Renal pelvis (tissue), 4 donors: ENCODE results near the gene BTG1. TPM values are rescaled to one million over a fixed set of nuclear protein-coding genes. Genes with fewer than 3 reads are reported as not detected.
"Not testable (repeated sequence)": the region's sequence is repeated elsewhere in the genome, so short reads cannot be mapped to it uniquely, and the experiment has no call there.

ENCODE experiments used
- DNase-seq: peaks from one replicate; pipeline ENCODE4 v3.0.0-alpha.2; 2013
- polyA plus RNA-seq, 3 donors: library from polyadenylated mRNA; unstranded; fragments of 120-200 nt; gene quantifications; one replicate each; pipeline ENCODE4 v1.2.1, GENCODE V29; 2013; ENCODE audit not compliant: insufficient read length in 3 of 3

Gene BTG1
- polyA plus RNA-seq, 3 donors, result 106 to 119 (median 113) TPM

DNA sequence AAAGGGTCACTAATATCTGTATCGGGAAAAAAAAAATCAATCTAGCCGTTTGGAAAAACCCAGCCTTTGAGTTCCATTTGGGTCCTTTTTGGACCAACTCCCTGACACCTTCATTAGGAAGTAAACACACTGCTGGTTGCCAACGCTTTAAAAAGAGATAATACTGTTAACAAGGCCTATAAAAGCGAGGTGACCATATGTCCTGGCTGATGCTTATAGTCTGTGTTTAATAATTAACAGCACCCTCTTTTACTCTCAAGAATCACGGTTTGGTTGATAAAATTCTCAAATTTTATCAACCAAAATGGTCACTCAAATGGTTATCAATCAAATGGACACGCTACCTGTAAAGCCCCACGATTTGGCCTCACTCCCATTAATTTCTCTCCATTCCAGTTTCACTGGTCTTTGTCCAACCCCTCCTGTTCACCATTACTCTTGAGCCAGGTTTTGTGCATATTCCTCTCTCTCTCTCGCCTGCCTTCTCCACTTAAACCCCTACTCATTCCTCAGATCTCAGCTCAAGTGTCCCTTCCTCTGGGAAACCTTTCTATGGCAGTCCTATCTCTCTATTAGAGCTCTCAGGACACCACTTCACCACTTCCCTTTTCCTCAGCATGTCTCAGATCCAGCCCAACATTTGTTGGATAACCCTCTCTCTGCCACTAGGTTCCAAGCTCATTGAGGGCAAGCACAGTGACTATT lies 9.5 kb downstream of the BTG1 start:
- DNase-seq, result no peak

DNA sequence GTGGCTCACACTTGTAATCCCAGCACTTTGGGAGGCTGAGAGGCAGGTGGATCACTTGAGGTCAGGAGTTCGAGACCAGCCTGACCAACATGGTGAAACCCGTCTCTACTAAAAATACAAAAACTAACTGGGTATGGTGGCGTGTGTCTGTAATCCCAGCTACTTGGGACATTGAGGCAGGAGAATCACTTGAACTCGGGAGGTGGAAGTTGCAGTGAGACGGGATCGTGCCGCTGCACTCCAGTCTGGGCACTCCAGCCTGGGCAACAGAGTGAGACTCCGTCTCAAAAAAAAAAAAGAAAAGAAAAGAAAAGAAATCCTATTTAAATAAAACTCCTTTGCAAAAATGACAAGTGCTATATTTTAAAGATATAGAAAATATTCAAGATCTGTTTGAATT lies 10.1 kb downstream of the BTG1 start:
- DNase-seq, result not testable (repeated sequence)

DNA sequence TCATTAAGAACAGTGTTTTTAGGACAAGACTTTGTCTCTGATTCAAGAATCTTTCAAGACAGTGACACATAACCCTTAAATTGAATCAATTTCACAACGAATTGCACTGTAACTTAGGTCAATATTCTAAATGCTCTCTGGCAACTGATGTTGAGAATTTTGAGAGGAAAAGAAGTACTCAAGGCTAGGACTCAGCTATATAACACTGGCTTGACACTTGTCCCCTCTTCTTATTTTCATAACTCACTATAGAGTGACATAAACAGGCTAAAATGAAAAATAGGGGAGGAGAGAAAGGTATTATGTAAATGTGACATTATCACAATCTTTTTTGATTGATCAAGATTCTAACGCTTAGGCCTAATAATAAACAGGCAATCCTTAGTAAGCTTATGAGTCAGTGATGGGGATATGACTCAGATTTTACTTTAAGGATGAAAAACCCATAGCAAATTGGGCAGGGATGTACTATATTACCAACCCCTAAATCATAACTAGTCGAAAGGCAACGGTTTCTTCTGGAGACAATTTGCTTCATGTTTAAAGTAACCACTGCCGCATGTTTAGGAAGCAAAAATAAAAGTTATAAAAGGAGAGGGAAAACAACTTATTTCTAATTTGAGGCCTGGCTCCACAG lies 10.9 kb downstream of the BTG1 start:
- DNase-seq, result no peak

DNA sequence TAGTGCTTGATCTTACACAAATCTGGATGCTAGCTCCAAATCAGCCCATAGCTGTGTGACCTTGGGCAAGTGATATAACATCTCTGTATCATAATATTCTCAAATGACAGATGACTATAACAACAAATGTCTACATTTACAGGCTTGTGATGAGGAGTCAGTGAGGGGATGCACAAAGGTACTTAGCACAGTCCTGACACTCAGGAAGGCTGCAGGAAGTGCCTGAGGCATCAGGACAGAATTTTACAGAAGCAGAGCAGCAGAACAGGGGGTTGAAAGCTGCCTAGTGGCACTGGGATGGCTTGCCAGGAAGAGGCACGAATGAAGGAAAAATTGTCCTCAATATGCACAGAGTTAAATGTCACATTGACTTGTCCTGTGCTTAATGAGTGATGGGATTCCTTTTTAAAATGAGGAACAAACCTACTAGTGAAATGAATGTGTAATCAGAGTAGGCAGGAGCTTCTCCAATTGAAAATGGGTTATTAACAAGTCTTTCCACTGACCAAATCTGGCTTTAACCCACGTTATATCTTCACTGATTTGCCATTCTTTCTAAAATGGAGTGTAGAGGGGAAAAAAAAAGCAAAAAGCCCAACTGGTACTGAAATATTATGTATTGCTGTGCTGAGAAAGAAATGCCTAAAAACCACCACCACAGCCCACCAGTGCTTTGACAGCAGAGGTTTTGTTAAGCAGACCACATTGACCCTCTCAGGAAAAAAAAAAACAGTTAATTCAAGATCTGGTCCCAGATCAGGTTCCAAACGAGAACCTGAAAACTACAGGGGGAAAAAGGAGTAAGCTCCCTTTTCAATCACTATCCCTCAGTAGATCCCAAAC lies 11.6 kb downstream of the BTG1 start:
- no peak for DNase-seq

DNA sequence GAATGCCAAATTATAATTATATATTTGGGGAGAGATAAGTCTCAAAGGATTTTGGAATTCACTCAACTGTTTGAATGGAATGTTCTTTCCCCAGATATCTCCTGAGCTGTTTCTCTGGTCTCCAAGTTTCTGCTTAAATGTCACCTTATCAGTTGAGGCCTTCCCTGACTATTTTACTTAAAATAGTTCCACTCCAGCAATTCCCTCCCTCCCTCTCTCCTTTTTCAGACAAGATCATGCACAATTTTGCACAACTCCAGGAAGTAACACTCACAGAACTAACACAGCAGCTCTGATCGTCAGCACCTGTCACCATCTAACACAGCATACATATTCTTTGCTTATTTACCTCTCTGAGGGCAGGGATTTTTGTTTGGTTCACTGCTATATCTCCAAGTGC lies 12.5 kb downstream of the BTG1 start:
- no peak for DNase-seq

DNA sequence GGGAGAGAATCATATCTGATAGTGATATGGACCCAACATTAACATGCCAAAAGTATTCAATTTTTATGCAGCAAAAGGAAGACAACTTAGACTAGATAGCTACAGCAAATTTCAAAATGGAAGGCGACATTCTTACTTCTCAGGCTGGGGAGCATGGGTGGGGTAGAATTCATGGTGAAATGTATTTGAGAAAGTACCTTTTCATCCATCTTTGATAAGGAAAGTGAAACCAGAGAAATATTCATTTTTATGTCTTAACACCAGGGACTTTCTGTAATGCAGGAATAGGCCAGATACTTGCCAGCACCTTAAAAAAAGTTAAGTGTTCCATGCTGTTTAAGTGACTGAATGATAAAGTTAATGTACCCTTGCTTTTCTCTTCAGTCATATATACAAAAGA lies 13.4 kb downstream of the BTG1 start:
- DNase-seq, result no peak

DNA sequence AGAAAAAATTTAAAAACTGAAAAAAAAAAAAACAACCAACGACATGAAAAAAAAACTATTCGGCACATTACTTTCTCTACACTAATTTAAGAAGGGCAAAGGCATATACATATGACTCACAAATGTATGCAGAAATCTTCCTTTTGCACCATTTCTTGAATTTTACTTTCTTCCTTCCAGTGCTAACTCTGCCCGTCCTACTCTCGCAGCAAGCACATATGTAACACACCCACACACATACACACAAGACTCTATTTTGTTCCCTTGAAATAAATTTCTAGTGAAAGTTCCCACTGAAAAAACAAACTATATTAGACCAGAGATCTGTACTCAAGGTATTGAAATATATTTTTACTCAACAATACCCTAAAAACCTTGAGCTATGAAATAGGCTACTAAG lies 14.6 kb downstream of the BTG1 start:
- DNase-seq, result no peak

DNA sequence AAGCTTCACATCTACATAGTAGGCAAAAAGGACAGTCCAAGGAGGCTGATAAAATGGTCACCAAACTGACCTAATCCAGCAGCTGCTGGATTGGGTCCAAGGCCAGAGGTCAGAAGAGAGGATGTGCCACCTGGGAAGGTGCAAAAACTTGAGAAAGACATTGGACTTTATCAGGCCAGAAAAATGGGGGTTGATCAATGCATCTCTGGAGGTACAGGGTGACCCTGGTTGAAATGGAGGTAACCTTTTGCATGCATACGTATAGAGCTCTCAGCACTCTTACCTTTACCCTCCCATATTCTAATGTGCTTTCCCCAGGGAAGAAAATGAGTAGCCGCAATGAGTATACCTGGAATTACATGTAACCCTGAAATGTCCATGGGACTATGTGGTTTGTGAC lies 16.0 kb downstream of the BTG1 start:
- no peak for DNase-seq

DNA sequence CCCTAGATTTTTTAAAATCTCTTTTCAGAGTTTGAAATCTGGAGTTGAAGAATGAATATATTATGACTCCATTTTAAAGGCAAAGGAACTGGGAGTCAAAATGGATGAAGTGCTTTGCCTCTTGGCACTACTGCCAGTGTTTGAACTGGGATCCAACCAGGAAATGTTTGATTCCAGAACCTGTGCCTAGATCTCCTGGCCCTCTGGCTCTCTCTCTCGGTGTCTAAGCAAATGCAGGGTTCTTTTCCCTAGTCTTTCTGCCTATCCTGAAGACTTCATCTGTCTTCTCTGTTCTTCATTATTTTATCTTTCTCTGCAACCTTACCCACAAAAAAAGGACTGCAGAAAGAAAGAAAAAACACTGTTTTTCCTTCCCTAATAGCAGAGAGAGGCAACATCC lies 17.0 kb downstream of the BTG1 start:
- no peak for DNase-seq

DNA sequence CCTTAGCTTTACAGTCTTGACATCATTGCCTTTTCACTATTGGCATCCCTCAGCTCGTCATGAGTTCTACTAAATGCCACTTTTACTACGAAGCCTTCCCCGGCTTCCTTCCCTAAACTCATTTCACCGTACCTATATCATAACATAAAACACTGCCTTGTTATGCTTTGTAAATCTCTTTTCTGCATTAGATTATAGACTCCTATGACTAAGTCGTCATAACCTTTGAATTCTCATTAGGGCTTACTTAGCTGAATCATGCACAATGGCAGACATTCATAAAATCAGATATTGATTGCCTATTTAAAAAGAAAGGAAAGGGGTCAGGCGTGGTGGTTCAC lies 21.0 kb downstream of the BTG1 start:
- no peak for DNase-seq

DNA sequence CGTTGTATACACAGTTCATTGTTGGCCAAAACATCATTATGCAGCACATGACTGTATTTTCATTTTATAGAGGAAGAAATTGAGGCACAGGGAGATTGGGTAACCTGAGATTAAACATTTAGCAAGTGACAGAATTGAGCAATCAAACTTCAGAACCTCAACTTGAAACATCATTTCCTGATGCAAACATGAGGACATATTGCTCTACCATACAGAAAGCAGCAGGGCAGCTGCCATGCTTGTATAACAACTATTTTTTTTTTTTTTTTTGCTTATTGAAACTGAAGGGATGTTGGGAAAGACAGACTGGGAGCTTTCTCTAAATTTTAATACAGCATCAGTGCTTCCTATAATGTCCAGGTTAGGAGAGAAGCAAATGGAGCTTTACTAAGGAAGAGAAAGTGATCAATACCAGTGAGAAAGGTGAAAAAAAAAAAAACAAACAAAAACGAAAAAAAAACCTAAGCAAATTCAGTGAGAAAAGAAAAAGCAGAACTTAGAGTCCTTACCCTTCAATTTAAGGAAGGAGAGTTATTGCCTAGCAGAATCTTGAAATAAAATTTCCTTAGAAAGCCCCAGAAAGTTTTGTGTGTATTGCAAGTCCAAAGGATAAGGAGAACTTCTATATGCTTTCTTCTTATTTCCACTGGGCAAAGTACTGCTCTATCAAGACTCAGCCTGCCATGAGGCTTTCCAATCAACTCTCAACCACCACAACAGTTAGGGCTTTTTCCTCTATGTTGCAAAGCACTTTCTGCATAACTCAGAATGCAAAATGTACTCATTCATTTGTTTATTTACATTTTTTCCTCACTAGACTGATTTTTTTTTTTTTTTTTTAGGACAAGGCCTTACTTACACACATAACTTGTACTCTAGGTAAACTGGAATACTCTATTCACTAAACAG lies 21.6 kb downstream of the BTG1 start:
- DNase-seq, result no peak

DNA sequence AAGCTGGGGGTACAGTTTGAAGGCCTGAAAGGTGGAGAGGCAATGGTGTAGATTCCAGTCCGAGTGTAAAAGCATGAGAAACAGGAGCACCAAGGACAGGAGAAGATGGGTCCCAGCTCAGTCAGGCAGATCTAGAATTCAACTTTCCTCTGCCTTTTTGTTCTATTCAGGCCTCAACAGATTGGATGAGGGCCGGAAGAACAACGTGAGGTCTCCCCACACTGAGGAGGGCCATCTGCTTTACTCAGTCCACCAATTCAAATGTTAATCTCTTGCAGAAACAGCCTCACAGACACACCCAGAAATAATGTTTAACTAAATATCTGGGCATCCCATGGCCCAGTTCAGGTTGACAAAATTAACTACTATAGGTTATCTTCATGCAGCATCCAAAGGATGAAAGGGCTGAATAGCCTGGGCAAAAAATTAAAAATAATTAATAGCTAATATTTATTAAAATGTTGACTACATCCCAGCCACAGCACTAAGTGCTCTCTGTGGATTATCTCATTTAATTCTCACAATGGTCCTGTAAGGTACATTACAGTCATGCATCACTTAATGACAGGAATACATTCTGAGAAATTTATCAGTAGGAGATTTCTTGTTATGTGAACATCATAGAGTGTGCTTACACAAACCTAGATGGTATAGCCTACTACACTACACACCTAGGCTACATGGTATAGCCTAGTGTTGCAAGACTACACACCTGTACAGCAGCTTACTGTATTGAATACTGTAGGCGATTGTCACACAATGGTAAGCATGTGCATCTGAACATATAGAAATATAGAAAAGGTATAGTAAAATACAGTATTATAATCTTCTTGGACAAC lies 22.5 kb downstream of the BTG1 start:
- DNase-seq, result no peak

DNA sequence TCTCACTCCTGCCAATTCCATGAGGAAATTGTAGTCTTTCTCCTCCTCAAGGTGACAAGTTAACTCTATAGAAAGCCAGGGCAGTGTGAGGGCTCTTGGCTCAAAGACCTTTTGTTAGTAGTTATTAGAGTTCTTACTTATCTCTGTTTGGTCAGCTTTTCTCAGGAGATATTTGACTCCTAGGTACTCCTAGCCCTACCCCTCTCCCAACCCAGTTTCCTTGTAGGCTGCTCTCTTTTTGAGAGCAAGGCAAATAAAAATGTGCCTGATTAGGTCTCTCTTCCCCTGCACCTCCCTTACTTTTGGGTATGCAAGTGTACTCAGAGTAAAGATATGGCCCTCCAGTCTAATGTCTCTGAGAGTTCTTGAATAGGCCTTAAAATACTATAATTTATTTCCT lies 23.8 kb downstream of the BTG1 start:
- no peak for DNase-seq

DNA sequence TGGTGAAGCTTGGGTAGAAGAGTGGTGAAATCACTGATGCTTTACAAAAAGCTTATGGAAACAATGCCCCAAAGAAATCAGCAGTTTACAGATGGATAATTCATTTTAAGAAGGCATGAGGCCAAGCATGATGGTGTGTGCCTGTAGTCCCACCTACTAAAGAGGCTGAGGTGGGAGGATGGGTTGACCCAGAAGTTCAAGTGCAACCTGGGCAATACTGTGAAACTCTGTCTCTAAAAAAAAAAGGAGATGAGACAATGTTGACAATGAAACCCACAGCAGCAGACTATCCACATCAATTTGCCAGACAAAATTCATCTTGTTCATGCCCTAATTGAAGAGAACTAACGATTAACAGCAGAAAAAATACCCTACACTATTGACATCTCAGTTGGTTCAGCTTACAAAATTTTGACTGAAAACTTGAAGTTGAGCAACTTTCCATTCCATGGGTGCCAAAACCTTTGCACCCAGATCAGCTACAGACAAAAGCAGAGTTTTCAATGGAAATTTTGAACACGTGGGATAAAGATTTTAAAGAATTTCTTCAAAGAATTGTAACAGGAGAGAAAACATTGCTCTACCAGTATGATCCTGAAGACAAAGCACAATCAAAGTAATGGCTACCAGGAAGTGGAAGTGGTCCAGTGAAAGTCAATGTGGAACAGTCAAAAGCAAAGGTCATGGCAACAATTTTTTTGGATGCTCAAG lies 26.7 kb downstream of the BTG1 start:
- no peak for DNase-seq

DNA sequence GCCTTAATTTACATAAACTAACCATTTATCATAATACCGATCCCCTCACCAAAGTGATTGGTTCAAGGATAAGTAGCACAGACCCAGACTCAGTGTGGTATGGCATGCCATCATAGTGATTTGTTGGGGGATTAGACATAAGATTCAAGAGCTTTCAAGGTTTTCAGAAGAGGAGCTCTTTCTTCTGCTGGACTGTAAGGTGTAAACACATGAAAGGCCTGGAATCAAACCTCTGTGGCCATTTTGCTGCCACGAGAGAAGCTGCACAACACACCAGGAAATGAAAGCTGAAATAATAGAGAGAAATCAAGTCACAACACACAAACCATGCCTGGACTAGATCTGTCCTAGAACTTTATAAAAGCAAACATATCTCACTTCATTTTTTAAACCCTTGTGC lies 30.8 kb downstream of the BTG1 start:
- DNase-seq, result no peak

DNA sequence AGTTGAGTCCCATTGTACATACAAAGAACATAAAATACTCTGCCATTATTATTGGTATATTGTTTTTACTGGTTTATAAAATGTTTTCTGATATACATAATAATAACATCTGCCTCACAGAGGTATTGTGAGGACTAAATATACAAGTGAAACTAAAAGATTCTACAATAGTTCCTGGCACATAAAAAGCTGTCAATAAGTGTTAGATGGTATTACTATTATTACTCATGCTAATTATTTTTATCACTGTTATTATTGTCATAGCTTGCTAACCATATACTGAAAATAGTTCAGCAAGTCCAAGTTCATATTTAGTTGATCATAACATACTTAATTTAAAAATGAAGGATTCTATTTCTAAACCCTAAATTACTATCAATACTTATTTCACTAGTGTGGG lies 34.4 kb downstream of the BTG1 start:
- DNase-seq, result no peak

DNA sequence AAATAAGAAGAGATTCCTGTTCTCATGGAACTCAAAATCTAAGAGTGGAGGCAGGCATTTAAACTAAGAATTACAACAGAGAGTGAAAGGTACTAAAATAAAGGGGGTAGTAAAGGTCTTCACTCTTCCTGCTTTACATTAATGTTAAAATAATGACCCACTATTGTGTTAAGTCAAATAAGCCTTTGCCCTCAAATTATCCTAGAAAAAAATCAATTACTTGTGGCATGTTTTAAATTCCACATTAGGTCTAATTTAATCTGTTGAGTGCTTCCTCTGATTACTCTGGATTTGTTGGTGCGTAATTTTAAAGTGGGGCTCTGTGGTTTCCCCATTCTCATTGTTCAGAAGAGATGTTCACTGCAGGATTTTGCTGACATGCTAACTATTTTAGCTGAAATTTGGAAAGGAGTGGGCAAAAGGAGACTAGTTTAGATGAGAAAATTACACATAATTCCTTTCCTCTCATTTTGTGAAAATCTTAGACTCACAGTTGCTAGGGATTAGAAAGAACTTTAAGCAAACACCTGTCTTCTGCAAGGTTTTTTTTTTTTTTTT lies 35.5 kb downstream of the BTG1 start:
- DNase-seq, result no peak

DNA sequence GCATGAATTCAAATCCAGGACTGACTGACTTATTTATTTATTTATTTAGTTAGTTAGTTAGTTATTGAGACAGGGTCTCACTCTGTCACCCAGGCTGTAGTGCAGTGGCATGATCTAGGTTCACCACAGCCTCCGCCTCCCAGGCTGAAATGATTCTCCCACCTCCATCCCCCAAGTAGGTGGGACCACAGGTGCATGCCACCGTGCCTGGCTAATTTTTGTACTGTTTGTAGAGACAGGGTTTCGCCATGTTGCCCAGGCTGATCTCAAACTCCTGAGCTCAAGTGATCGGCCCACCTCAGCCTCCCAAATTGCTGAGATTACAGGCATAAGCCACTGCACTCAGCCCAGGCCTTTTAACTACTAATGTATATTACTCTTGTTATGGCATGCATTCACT lies 36.0 kb downstream of the BTG1 start:
- no peak for DNase-seq

DNA sequence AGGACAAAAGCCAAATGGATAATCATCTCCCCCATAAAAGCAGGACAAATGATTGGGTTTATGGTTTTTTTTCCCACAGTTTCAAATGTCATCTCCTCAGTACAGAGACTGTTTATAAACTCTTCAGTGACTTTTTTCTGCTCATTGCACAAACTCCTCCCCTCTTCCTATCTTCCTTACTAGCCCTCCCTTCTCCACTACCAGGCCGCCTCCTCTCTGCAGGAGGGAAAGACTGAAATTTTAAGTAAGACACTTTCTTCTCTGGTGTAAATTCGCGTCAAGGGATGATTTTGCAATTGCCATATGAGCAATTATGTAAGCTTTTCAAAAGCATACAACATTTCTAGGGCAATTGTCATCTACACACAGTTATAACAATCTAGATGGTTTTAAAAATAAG lies 37.0 kb downstream of the BTG1 start:
- DNase-seq, result no peak

DNA sequence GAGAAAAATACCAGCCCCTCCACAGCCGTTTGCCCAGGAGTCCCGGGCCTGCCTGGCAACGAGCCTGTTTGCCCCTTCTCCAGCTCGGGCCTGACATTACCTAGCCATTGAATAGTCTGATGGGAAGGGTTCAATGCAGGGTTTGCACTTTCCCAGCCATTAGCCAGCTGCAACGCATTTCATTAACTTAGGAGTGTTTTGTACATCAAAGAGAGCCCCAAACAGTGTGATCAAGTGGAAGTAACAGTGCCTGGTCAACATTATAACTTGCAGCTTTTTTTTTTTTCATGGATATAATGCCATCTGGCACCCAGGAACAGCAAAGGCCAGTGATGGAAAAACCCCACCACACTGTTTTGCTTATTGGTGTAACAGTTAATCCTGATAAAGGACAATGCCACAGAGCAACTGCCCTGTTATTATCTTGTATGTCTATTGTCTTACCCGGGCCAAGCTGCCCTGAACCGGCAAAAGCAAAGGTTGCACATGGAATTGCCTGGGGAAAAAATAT lies 38.0 kb downstream of the BTG1 start:
- DNase-seq, result no peak
